ENCODE measurements around the gene SYTL3.

DNA sequence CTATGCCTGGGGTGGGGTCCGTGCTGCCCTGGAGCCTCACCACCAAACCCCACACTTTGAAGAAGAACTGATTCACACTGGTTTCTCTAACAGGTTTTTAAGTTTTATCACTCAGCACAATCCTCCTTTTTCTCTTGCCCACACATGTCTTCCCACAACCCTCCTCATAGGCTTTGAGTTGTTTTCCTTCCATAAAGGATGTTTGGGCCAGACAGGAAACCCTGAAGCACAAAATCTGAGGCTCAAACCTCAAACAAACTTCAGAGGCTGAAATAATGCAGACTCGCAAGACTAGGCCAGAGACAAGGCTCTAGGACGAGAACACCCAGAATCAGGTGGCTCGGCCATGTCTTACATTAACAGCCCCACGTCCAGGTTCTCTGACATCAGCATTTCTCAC is 134.0 kb downstream of the SYTL3 start:
- TF ChIP-seq, protein P1, sequence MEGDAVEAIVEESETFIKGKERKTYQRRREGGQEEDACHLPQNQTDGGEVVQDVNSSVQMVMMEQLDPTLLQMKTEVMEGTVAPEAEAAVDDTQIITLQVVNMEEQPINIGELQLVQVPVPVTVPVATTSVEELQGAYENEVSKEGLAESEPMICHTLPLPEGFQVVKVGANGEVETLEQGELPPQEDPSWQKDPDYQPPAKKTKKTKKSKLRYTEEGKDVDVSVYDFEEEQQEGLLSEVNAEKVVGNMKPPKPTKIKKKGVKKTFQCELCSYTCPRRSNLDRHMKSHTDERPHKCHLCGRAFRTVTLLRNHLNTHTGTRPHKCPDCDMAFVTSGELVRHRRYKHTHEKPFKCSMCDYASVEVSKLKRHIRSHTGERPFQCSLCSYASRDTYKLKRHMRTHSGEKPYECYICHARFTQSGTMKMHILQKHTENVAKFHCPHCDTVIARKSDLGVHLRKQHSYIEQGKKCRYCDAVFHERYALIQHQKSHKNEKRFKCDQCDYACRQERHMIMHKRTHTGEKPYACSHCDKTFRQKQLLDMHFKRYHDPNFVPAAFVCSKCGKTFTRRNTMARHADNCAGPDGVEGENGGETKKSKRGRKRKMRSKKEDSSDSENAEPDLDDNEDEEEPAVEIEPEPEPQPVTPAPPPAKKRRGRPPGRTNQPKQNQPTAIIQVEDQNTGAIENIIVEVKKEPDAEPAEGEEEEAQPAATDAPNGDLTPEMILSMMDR (IDR thresholded peaks at IDR 0.05; ENCODE audit: low read depth, low read length, poor library complexity, severe bottlenecking): no peak
- no peak for TF ChIP-seq EZH2phosphoT487 (IDR thresholded peaks at IDR 0.05; ENCODE audit: borderline replicate concordance, low read length)

Data from DOHH2 (cell line).